Astrocyte (in vitro differentiated cells and primary cell): Measurements from ENCODE around the gene VAV1. TPM values are rescaled to one million over a fixed set of nuclear protein-coding genes. Genes with fewer than 3 reads are reported as not detected.

Experiments used
- DNase-seq: peaks from one replicate; pipeline ENCODE4 v3.0.0-alpha.2; 2010; ENCODE audit warnings: low read depth
- FAIRE-seq: peaks from 2 replicates; lab custom pipeline; 2011; peaks lifted over from hg19 to GRCh38; lab: Jason Lieb, UNC
- H2AFZ ChIP-seq: 2 replicates; pipeline ENCODE4 v1.6.0; 2012; ENCODE audit warnings: low read depth, low read length, inconsistent platforms
- H3K27ac ChIP-seq: 2 replicates; pipeline ENCODE4 v1.5.1; 2011; ENCODE audit warnings: low read depth, low read length, inconsistent platforms
- H3K27me3 ChIP-seq: 2 replicates; pipeline ENCODE4 v1.6.0; 2011; ENCODE audit warnings: low read length, inconsistent platforms; ENCODE audit not compliant: insufficient read depth
- H3K36me3 ChIP-seq: 2 replicates; pipeline ENCODE4 v1.5.1; 2011; ENCODE audit warnings: low read length, inconsistent platforms; ENCODE audit not compliant: insufficient read depth
- H3K4me1 ChIP-seq: 2 replicates; pipeline ENCODE4 v1.5.1; 2011; ENCODE audit warnings: low read length, inconsistent platforms; ENCODE audit not compliant: insufficient read depth
- H3K4me2 ChIP-seq: 2 replicates; pipeline ENCODE4 v1.6.0; 2012; ENCODE audit warnings: low read length, inconsistent platforms
- H3K4me3 ChIP-seq: 2 replicates; pipeline ENCODE4 v1.5.1; 2011; ENCODE audit warnings: low read depth, mild to moderate bottlenecking, low read length, inconsistent platforms; ENCODE audit not compliant: insufficient read depth
- H3K79me2 ChIP-seq: 2 replicates; pipeline ENCODE4 v1.6.0; 2012; ENCODE audit warnings: mild to moderate bottlenecking, low read length, inconsistent platforms; ENCODE audit not compliant: insufficient read depth
- H3K9ac ChIP-seq: 2 replicates; pipeline ENCODE4 v1.6.0; 2012; ENCODE audit warnings: mild to moderate bottlenecking, low read length, inconsistent platforms
- H3K9me3 ChIP-seq: 2 replicates; pipeline ENCODE4 v1.5.1; 2012; ENCODE audit warnings: low read depth, mild to moderate bottlenecking, low read length, inconsistent platforms; ENCODE audit not compliant: insufficient read depth
- H4K20me1 ChIP-seq: 2 replicates; pipeline ENCODE4 v1.6.0; 2012; ENCODE audit warnings: low read length, inconsistent platforms; ENCODE audit not compliant: insufficient read depth
- H3K27ac Mint-ChIP-seq: one replicate; pipeline ENCODE4 v1.8.0; 2021; ENCODE audit warnings: mild to moderate bottlenecking, mixed read lengths; ENCODE audit not compliant: unreplicated experiment
- H3K27me3 Mint-ChIP-seq: one replicate; pipeline ENCODE4 v1.8.0; 2021; ENCODE audit warnings: low read depth, mixed read lengths; ENCODE audit not compliant: unreplicated experiment
- H3K36me3 Mint-ChIP-seq: one replicate; pipeline ENCODE4 v1.8.0; 2021; ENCODE audit warnings: low read depth, mixed read lengths; ENCODE audit not compliant: unreplicated experiment
- H3K4me1 Mint-ChIP-seq: one replicate; pipeline ENCODE4 v1.8.0; 2021; ENCODE audit warnings: low read depth, mixed read lengths; ENCODE audit not compliant: unreplicated experiment
- H3K4me3 Mint-ChIP-seq: one replicate; pipeline ENCODE4 v1.8.0; 2021; ENCODE audit warnings: mild to moderate bottlenecking, moderate library complexity, mixed read lengths; ENCODE audit not compliant: unreplicated experiment
- H3K9me3 Mint-ChIP-seq: one replicate; pipeline ENCODE4 v1.8.0; 2021; ENCODE audit warnings: mild to moderate bottlenecking, mixed read lengths; ENCODE audit not compliant: unreplicated experiment
- CTCF ChIP-seq: IDR thresholded peaks from 2 replicates; pipeline ENCODE4 v1.5.1; 2011; ENCODE audit warnings: low read depth, mild to moderate bottlenecking, inconsistent platforms, low read length, moderate library complexity; ENCODE audit not compliant: insufficient read depth
- EZH2 ChIP-seq: IDR thresholded peaks from 2 replicates; pipeline ENCODE4 v1.6.1; 2012; ENCODE audit warnings: mild to moderate bottlenecking, low read length, inconsistent platforms; ENCODE audit not compliant: insufficient read depth
- total RNA-seq: library from RNA; stranded (reverse); gene quantifications from 2 replicates; pipeline ENCODE4 v1.2.1, GENCODE V29; 2021

The VAV1 gene
- total RNA-seq, 1 donor from 2014 or later, result not detected

- peaks cover 7% of the 10 kb centered on the region for H3K9me3 Mint-ChIP-seq
- peaks cover 3% of the 10 kb centered on the region for H3K27me3 Mint-ChIP-seq
- Histone ChIP-seq H3K4me1 (no peaks in the 10 kb centered on the region), H3K27ac (no peak overlapping the region), H3K27me3 (no peaks in the 10 kb centered on the region), H3K9me3 (no peaks in the 10 kb centered on the region), H3K79me2 (no peaks in the 10 kb centered on the region), H3K36me3 (no peaks in the 10 kb centered on the region), H3K9ac (no peak overlapping the region), H2AFZ (no peak overlapping the region), H3K4me3 (no peak overlapping the region), H4K20me1 (no peaks in the 10 kb centered on the region), H3K4me2 (no peak overlapping the region)
- DNase-seq (no peak), FAIRE-seq (no peak)
- no peak for TF ChIP-seq CTCF
- TF ChIP-seq EZH2, result no peak
- no peak overlapping the region for H3K27ac Mint-ChIP-seq
- no peaks in the 10 kb centered on the region for H3K4me1 Mint-ChIP-seq
- no peaks in the 10 kb centered on the region for H3K36me3 Mint-ChIP-seq
- no peak overlapping the region for H3K4me3 Mint-ChIP-seq
These were observed 4.5 kb downstream of the VAV1 start for GRCh38 chr19:6776999-6777398.

- H3K4me1 Mint-ChIP-seq, result no peaks in the 10 kb centered on the region
- no peak overlapping the region for H3K9ac ChIP-seq
- H3K27ac Mint-ChIP-seq, result no peak overlapping the region
- no peaks in the 10 kb centered on the region for H3K27me3 ChIP-seq
- no peak overlapping the region for H3K27ac ChIP-seq
- H4K20me1 ChIP-seq, result no peaks in the 10 kb centered on the region
- no peak overlapping the region for H2AFZ ChIP-seq
- H3K4me3 ChIP-seq, result no peak overlapping the region
- H3K4me3 Mint-ChIP-seq, result no peak overlapping the region
- peaks cover 7% of the 10 kb centered on the region for H3K9me3 Mint-ChIP-seq
- no peak overlapping the region for H3K4me2 ChIP-seq
- H3K36me3 Mint-ChIP-seq, result no peaks in the 10 kb centered on the region
- no peaks in the 10 kb centered on the region for H3K79me2 ChIP-seq
- H3K36me3 ChIP-seq, result no peaks in the 10 kb centered on the region
- FAIRE-seq (no peak), DNase-seq (no peak)
- no peaks in the 10 kb centered on the region for H3K9me3 ChIP-seq
- H3K4me1 ChIP-seq, result no peaks in the 10 kb centered on the region
- H3K27me3 Mint-ChIP-seq, result peaks cover 3% of the 10 kb centered on the region
- TF ChIP-seq EZH2 (no peak), CTCF (no peak)
These were observed 4.9 kb downstream of the VAV1 start for GRCh38 chr19:6777434-6777833.

- H3K27me3 Mint-ChIP-seq, result peaks cover 3% of the 10 kb centered on the region
- TF ChIP-seq CTCF (no peak), EZH2 (no peak)
- no peak overlapping the region for H3K27ac Mint-ChIP-seq
- no peaks in the 10 kb centered on the region for H3K36me3 Mint-ChIP-seq
- H3K4me3 Mint-ChIP-seq, result no peak overlapping the region
- no peaks in the 10 kb centered on the region for H3K79me2 ChIP-seq
- H3K9me3 Mint-ChIP-seq, result peaks cover 7% of the 10 kb centered on the region
- H3K4me1 Mint-ChIP-seq, result no peaks in the 10 kb centered on the region
- H3K27ac ChIP-seq, result no peak overlapping the region
- no peak overlapping the region for H3K4me3 ChIP-seq
- H3K36me3 ChIP-seq, result no peaks in the 10 kb centered on the region
- H2AFZ ChIP-seq, result no peak overlapping the region
- no peaks in the 10 kb centered on the region for H3K9me3 ChIP-seq
- no peak overlapping the region for H3K4me2 ChIP-seq
- H4K20me1 ChIP-seq, result no peaks in the 10 kb centered on the region
- H3K4me1 ChIP-seq, result no peaks in the 10 kb centered on the region
- H3K9ac ChIP-seq, result no peak overlapping the region
- DNase-seq (no peak), FAIRE-seq (no peak)
- H3K27me3 ChIP-seq, result no peaks in the 10 kb centered on the region
These were observed 5.9 kb downstream of the VAV1 start for GRCh38 chr19:6778386-6778785.
